GM12878 (cell line): Measurements from ENCODE around the gene ZNF554.

ENCODE experiments used
- CBX3 ChIP-seq: fragments of 200-600 bp; sonication (generic); IDR thresholded peaks from 2 replicates; pipeline ENCODE4 v1.6.1; 2016; ENCODE audit warnings: low read depth, borderline replicate concordance
- EZH2 ChIP-seq: IDR thresholded peaks from 2 replicates; pipeline ENCODE4 v1.6.1; 2012; ENCODE audit warnings: low read depth, mild to moderate bottlenecking, control low read depth, inconsistent platforms, low read length, borderline replicate concordance; ENCODE audit not compliant: control insufficient read depth
- SP1 ChIP-seq: IDR thresholded peaks from one replicate; pipeline ENCODE4 v1.6.1; 2011; ENCODE audit warnings: low read depth, low read length
- YY1 ChIP-seq: IDR thresholded peaks from 2 replicates; pipeline ENCODE4 v1.6.1; 2011; ENCODE audit warnings: low read depth, mild to moderate bottlenecking, low read length
- TF ChIP-seq, protein P1 (sequence below), 3 experiments: IDR thresholded peaks in 2 of 3; conservative IDR thresholded peaks in 1 of 3; 2 replicates each; pipeline ENCODE4 v1.5.1; 2011; ENCODE audit warnings: low read depth in 3 of 3, low read length in 3 of 3, mild to moderate bottlenecking in 3 of 3, control low read depth in 2 of 3, moderate library complexity in 2 of 3, inconsistent platforms in 1 of 3, mixed read lengths in 1 of 3; ENCODE audit not compliant: control insufficient read depth in 2 of 3, insufficient read depth in 1 of 3; ENCODE audit errors: extremely low read depth in 1 of 3

DNA sequence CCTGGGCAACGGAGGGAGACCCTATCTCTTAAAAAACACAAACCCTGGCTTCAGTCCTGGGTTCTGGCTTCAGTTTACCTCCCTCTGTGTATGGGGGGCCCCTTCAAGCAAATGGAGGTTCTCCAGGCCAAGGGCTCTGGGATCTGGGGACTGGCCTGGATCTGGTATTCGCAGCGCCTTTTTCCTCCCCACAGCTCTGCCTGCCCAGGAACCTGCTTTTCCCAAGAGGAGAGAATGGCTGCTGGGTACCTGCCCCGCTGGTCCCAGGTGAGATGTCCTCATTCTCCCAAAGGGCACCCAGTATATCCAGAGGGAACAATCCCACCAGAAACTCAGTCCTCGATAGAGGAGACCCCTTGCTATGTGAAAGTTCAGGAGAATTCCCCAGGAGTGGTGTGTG, 3.2 kb downstream of the ZNF554 start:
- TF ChIP-seq YY1: no peak
- no peak for TF ChIP-seq CBX3
- TF ChIP-seq, protein P1, sequence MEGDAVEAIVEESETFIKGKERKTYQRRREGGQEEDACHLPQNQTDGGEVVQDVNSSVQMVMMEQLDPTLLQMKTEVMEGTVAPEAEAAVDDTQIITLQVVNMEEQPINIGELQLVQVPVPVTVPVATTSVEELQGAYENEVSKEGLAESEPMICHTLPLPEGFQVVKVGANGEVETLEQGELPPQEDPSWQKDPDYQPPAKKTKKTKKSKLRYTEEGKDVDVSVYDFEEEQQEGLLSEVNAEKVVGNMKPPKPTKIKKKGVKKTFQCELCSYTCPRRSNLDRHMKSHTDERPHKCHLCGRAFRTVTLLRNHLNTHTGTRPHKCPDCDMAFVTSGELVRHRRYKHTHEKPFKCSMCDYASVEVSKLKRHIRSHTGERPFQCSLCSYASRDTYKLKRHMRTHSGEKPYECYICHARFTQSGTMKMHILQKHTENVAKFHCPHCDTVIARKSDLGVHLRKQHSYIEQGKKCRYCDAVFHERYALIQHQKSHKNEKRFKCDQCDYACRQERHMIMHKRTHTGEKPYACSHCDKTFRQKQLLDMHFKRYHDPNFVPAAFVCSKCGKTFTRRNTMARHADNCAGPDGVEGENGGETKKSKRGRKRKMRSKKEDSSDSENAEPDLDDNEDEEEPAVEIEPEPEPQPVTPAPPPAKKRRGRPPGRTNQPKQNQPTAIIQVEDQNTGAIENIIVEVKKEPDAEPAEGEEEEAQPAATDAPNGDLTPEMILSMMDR (IDR thresholded peaks at IDR 0.05 in 2 of 3, conservative IDR thresholded peaks at IDR 0.05 in 1 of 3; ENCODE audit: control insufficient read depth in 2 of 3, extremely low read depth in 1 of 3, insufficient read depth in 1 of 3, low read depth in 3 of 3, low read length in 3 of 3): no peak
- no peak for TF ChIP-seq SP1
- TF ChIP-seq EZH2: no peak
